Spleen (tissue), 7 donors: Measurements from ENCODE around the gene PCDHA2.

Experiments used
- POLR2A ChIP-seq, 3 donors: fragments of 450-650 bp; IDR thresholded peaks; one replicate each; pipeline ENCODE4 v1.5.1; 2017; ENCODE audit warnings: antibody characterized with exemption in 3 of 3, mild to moderate bottlenecking in 1 of 3
- POLR2AphosphoS5 ChIP-seq, 3 donors: sonication (generic); formaldehyde crosslinking; IDR thresholded peaks; one replicate each; pipeline ENCODE4 v1.5.1; 2017; ENCODE audit warnings: antibody characterized with exemption in 3 of 3
- TF ChIP-seq, protein P1 (sequence below), 11 experiments: fragments of 200-600 bp in 7 of 11; fragments of 450-650 bp in 4 of 11; sonication (generic) in 4 of 11; IDR thresholded peaks in 8 of 11; conservative IDR thresholded peaks in 3 of 11; 1 replicate in 7 of 11; 2 replicates in 4 of 11; pipeline versions ENCODE4 v1.4.0 to v1.8.0; 2016 to 2021; ENCODE audit warnings: antibody characterized with exemption in 11 of 11, inconsistent platforms in 4 of 11, mild to moderate bottlenecking in 1 of 11
- donor health status: DM: no; HTN: no; CAD: no; lungs with moderate emphysema.
- donor health status: DM: no; HTN: no; CAD: no.
- donor health status: DM: no; HTN: no; CAD: no.

DNA sequence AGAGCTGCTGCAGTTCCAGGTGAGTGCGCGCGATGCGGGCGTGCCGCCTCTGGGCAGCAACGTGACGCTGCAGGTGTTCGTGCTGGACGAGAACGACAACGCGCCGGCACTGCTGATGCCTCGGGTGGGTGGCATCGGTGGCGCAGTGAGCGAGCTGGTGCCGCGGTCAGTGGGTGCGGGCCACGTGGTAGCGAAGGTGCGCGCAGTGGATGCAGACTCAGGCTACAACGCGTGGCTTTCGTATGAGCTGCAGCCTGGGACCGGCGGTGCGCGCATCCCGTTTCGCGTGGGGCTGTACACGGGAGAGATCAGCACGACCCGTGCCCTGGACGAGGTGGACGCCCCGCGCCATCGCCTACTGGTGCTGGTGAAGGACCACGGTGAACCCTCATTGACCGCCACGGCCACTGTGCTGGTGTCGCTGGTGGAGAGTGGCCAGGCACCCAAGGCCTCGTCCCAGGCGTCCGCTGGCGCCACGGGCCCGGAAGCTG is 8.2 kb downstream of the PCDHA2 start:
- TF ChIP-seq, protein P1, sequence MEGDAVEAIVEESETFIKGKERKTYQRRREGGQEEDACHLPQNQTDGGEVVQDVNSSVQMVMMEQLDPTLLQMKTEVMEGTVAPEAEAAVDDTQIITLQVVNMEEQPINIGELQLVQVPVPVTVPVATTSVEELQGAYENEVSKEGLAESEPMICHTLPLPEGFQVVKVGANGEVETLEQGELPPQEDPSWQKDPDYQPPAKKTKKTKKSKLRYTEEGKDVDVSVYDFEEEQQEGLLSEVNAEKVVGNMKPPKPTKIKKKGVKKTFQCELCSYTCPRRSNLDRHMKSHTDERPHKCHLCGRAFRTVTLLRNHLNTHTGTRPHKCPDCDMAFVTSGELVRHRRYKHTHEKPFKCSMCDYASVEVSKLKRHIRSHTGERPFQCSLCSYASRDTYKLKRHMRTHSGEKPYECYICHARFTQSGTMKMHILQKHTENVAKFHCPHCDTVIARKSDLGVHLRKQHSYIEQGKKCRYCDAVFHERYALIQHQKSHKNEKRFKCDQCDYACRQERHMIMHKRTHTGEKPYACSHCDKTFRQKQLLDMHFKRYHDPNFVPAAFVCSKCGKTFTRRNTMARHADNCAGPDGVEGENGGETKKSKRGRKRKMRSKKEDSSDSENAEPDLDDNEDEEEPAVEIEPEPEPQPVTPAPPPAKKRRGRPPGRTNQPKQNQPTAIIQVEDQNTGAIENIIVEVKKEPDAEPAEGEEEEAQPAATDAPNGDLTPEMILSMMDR (IDR thresholded peaks at IDR 0.05 in 8 of 11, conservative IDR thresholded peaks at IDR 0.05 in 3 of 11) = no peak
- no peak for TF ChIP-seq POLR2A (IDR thresholded peaks at IDR 0.05)
- TF ChIP-seq POLR2AphosphoS5 (IDR thresholded peaks at IDR 0.05) = no peak
